HL-60 (cell line): Measurements from ENCODE around the gene MIEN1.
"Not testable (repeated sequence)": the region's sequence is repeated elsewhere in the genome, so short reads cannot be mapped to it uniquely, and the experiment has no call there.

Source experiments
- DNase-seq, 2 experiments: peaks; one replicate each; pipeline ENCODE4 v3.0.0-alpha.2; 2010 to 2020; ENCODE audit warnings: low read depth in 1 of 2, low spot score in 1 of 2
- H3K27ac ChIP-seq: fragments of 250-450 bp; sonication (Bioruptor Pico); replicated peaks from 2 replicates; pipeline ENCODE4 v1.5.1; 2020; ENCODE audit warnings: mild to moderate bottlenecking, moderate library complexity
- H3K27me3 ChIP-seq: fragments of 250-450 bp; sonication (Bioruptor Pico); 2 replicates; pipeline ENCODE4 v1.5.1; 2021; ENCODE audit warnings: mild to moderate bottlenecking, moderate library complexity; ENCODE audit not compliant: insufficient read depth, poor library complexity, severe bottlenecking
- H3K4me3 ChIP-seq: replicated peaks from 2 replicates; pipeline ENCODE4 v1.5.1; 2011; ENCODE audit warnings: mild to moderate bottlenecking, control low read depth, low read length; ENCODE audit not compliant: insufficient read depth
- GABPA ChIP-seq: IDR thresholded peaks from 2 replicates; pipeline ENCODE4 v1.6.1; 2012; ENCODE audit warnings: low read depth
- POLR2AphosphoS5 ChIP-seq: IDR thresholded peaks from 2 replicates; pipeline ENCODE4 v1.6.1; 2012; ENCODE audit warnings: low read depth
- SPI1 ChIP-seq: IDR thresholded peaks from 2 replicates; pipeline ENCODE4 v1.6.1; 2012; ENCODE audit warnings: low read depth, mild to moderate bottlenecking, borderline replicate concordance
- TF ChIP-seq, protein P1 (sequence below): IDR thresholded peaks from 2 replicates; pipeline ENCODE4 v1.6.1; 2012; ENCODE audit warnings: low read depth; ENCODE audit not compliant: insufficient replicate concordance
- TF ChIP-seq, protein P2 (sequence below): IDR thresholded peaks from one replicate; pipeline ENCODE4 v1.5.1; 2011; ENCODE audit warnings: low read length, control low read depth, inconsistent platforms; ENCODE audit not compliant: insufficient read depth

The MIEN1 gene

DNA sequence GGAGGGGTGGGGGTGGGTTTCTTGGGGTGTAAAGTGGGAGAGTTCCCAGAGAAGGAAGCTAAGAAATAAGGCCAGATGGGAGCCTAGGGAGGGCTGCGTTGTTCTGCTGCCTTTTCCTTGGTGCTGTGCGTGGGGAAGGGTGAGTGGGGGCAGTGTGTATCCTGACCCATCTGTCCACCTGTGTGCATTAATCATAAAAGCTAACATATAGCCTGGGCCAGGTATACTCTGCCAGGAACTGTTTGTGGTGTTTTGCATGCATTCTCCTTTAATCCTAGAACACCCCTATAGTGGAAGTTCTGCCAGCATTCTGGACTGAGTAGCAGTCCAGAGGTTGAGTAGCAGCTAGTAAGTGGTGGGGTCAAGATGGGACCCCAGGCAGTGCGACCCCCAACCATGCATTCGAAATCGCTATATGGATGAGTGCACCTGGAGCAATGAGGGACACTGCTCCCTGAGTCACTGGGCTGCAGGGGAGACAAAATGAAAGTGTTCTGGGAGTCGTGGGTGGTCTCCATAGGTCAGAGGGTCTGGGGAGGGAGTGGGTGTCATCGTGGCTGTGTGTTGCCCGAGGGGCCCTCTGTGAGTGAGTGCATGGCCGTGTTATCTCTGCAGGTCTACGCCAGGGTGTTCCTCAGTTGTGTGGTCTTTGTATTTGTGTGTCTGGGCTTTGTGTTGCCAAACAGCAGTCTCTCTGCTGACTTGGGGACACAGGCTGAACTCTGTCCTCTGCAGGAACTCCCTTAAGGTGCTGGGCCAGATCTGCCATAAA is 29.1 kb downstream of the MIEN1 start:
- no peak for DNase-seq
- Histone ChIP-seq H3K27me3 (peaks cover 17% of the 10 kb centered on the region), H3K4me3 (no peak overlapping the region), H3K27ac (no peak overlapping the region)
- TF ChIP-seq SPI1, result no peak
- no peak for TF ChIP-seq GABPA
- TF ChIP-seq, protein P1, sequence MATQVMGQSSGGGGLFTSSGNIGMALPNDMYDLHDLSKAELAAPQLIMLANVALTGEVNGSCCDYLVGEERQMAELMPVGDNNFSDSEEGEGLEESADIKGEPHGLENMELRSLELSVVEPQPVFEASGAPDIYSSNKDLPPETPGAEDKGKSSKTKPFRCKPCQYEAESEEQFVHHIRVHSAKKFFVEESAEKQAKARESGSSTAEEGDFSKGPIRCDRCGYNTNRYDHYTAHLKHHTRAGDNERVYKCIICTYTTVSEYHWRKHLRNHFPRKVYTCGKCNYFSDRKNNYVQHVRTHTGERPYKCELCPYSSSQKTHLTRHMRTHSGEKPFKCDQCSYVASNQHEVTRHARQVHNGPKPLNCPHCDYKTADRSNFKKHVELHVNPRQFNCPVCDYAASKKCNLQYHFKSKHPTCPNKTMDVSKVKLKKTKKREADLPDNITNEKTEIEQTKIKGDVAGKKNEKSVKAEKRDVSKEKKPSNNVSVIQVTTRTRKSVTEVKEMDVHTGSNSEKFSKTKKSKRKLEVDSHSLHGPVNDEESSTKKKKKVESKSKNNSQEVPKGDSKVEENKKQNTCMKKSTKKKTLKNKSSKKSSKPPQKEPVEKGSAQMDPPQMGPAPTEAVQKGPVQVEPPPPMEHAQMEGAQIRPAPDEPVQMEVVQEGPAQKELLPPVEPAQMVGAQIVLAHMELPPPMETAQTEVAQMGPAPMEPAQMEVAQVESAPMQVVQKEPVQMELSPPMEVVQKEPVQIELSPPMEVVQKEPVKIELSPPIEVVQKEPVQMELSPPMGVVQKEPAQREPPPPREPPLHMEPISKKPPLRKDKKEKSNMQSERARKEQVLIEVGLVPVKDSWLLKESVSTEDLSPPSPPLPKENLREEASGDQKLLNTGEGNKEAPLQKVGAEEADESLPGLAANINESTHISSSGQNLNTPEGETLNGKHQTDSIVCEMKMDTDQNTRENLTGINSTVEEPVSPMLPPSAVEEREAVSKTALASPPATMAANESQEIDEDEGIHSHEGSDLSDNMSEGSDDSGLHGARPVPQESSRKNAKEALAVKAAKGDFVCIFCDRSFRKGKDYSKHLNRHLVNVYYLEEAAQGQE, result no peak

DNA sequence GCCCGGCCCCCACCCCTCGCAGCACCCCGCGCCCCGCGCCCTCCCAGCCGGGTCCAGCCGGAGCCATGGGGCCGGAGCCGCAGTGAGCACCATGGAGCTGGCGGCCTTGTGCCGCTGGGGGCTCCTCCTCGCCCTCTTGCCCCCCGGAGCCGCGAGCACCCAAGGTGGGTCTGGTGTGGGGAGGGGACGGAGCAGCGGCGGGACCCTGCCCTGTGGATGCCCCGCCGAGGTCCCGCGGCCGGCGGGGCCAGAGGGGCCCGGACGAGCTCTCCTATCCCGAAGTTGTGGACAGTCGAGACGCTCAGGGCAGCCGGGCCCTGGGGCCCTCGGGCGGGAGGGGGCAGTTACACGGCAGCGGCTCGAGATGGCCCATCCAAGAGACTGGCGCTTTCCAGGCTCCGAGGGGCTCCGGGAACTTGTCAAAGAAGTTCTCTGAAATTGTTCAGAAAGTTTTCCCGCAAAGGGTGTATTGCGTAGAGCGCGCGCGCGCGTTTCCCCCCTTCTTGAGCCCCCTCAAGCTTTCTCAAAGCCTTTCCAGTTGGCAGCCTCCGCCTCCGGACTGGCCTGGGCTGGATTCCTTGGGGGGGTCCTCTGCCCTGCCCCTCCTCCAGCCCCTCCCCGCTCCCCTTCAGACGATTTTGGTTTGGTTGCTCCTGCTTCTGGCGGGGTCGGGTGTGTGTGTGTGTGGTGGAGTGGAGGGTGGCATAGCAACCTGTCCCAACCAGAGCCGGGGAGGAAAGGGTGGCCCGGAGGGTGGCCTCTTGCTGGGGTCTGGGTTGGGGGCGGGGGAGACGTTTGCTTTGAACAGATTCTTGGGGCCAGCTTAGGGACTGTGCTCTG is 30.0 kb downstream of the MIEN1 start:
- peaks cover 17% of the 10 kb centered on the region for H3K27me3 ChIP-seq
- DNase-seq, result no peak
- H3K27ac ChIP-seq, result no peak overlapping the region
- H3K4me3 ChIP-seq, result no peak overlapping the region
- TF ChIP-seq, protein P1, result no peak
- TF ChIP-seq POLR2AphosphoS5 (no peak), GABPA (no peak), SPI1 (no peak)
- TF ChIP-seq, protein P2, sequence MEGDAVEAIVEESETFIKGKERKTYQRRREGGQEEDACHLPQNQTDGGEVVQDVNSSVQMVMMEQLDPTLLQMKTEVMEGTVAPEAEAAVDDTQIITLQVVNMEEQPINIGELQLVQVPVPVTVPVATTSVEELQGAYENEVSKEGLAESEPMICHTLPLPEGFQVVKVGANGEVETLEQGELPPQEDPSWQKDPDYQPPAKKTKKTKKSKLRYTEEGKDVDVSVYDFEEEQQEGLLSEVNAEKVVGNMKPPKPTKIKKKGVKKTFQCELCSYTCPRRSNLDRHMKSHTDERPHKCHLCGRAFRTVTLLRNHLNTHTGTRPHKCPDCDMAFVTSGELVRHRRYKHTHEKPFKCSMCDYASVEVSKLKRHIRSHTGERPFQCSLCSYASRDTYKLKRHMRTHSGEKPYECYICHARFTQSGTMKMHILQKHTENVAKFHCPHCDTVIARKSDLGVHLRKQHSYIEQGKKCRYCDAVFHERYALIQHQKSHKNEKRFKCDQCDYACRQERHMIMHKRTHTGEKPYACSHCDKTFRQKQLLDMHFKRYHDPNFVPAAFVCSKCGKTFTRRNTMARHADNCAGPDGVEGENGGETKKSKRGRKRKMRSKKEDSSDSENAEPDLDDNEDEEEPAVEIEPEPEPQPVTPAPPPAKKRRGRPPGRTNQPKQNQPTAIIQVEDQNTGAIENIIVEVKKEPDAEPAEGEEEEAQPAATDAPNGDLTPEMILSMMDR, result no peak

DNA sequence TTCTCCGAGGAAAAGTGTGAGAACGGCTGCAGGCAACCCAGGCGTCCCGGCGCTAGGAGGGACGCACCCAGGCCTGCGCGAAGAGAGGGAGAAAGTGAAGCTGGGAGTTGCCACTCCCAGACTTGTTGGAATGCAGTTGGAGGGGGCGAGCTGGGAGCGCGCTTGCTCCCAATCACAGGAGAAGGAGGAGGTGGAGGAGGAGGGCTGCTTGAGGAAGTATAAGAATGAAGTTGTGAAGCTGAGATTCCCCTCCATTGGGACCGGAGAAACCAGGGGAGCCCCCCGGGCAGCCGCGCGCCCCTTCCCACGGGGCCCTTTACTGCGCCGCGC is 30.5 kb downstream of the MIEN1 start, which contains the start of gene ERBB2:
Gene ERBB2, plus strand, starts transcription at position 247 of the 330 bp plus-strand sequence. CDS start 175 bp downstream, outside the sequence.
- DNase-seq, result no peak
- no peak within 1 kb of the TSS for H3K27ac ChIP-seq

DNA sequence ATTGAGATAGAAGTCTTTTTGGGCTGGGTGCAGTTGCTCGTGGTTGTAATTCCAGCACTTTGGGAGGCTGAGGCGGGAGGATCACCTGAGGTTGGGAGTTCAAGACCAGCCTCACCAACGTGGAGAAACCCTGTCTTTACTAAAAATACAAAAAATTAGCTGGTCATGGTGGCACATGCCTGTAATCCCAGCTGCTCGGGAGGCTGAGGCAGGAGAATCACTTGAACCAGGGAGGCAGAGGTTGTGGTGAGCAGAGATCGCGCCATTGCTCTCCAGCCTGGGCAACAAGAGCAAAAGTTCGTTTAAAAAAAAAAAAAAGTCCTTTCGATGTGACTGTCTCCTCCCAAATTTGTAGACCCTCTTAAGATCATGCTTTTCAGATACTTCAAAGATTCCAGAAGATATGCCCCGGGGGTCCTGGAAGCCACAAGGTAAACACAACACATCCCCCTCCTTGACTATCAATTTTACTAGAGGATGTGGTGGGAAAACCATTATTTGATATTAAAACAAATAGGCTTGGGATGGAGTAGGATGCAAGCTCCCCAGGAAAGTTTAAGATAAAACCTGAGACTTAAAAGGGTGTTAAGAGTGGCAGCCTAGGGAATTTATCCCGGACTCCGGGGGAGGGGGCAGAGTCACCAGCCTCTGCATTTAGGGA is 31.0 kb downstream of the MIEN1 start:
- H3K27ac ChIP-seq, H3K4me3 ChIP-seq, DNase-seq: not testable (repeated sequence)
- peaks cover 17% of the 10 kb centered on the region for H3K27me3 ChIP-seq

More for the DNA sequence above, 30.5 kb downstream of the MIEN1 start, which contains the start of gene ERBB2:
- no peak within 1 kb of the TSS for H3K4me3 ChIP-seq
- TF ChIP-seq SPI1, result no peak
- TF ChIP-seq POLR2AphosphoS5, result no peak
- TF ChIP-seq, protein P1, result no peak
- TF ChIP-seq, protein P2, result no peak
- no peak for TF ChIP-seq GABPA
- H3K27me3 ChIP-seq, result peaks cover 17% of the 10 kb centered on the region
